K562 (cell line): ENCODE results near the gene SERPINA1. TPM values are rescaled to one million over a fixed set of nuclear protein-coding genes. Genes with fewer than 3 reads are reported as not detected.

ENCODE experiments used
- FOXP1 ChIP-seq: sonication (generic); formaldehyde crosslinking; IDR thresholded peaks from 2 replicates; pipeline ENCODE4 v1.8.0; 2022; ENCODE audit warnings: mild to moderate bottlenecking, missing genetic modification reagents
- POLR2A ChIP-seq: fragments of 450-650 bp; conservative IDR thresholded peaks from 2 replicates; pipeline ENCODE4 v1.6.1; 2016
- STAT5A ChIP-seq: IDR thresholded peaks from 2 replicates; pipeline ENCODE4 v1.6.1; 2012; ENCODE audit warnings: low read length, inconsistent platforms, borderline replicate concordance
- TOE1 ChIP-seq, 2 experiments: fragments of 450-650 bp in 1 of 2; sonication (generic) in 1 of 2; formaldehyde crosslinking in 1 of 2; IDR thresholded peaks; 2 replicates each; pipeline versions ENCODE4 v1.7.1 to v1.8.0; 2016 to 2022; ENCODE audit warnings: borderline replicate concordance in 2 of 2, mild to moderate bottlenecking in 2 of 2, antibody characterized with exemption in 1 of 2, inconsistent platforms in 1 of 2, low read depth in 1 of 2, missing genetic modification reagents in 1 of 2, moderate library complexity in 1 of 2
- polyA plus RNA-seq, 8 experiments: library from polyadenylated mRNA; depleted of rRNA in 4 of 8; stranded (reverse) in 5 of 8; unstranded in 3 of 8; fragments of >200 nt; fragmentation: Nextera tagmentation in 2 of 8; fragmentation: Illumina TruSeq in 1 of 8; extraction: Ambion mirVana in 2 of 8; extraction: Trizol in 1 of 8; gene quantifications; 2 replicates each; pipeline versions ENCODE4 v1.2.1 to v1.2.3, GENCODE V29; 2011 to 2014; ENCODE audit warnings: inconsistent platforms in 1 of 8, missing spikeins in 1 of 8
- total RNA-seq, 7 experiments: library from RNA; depleted of rRNA in 6 of 7; stranded (reverse); fragments of >200 nt in 6 of 7; fragmentation: Illumina TruSeq in 2 of 7; extraction: Trizol in 2 of 7; gene quantifications; 2 replicates each; pipeline versions ENCODE4 v1.2.1 to v1.2.3, GENCODE V29; 2011 to 2021; ENCODE audit warnings: low replicate concordance in 1 of 7
- TF ChIP-seq, protein P1 (sequence below), 2 experiments: fragments of 450-650 bp; formaldehyde crosslinking in 1 of 2; IDR thresholded peaks; 2 replicates each; pipeline versions ENCODE4 v1.4.0 to v1.6.1; 2014 to 2020; ENCODE audit warnings: mild to moderate bottlenecking in 2 of 2, borderline replicate concordance in 1 of 2, low read depth in 1 of 2
- TF ChIP-seq, protein P2 (sequence below): fragments of 250-450 bp; sonication (Bioruptor Pico); IDR thresholded peaks from 2 replicates; pipeline ENCODE4 v1.4.0; 2020
- TF ChIP-seq, protein P3 (sequence below): fragments of 150-350 bp; IDR thresholded peaks from 2 replicates; pipeline ENCODE4 v1.6.1; 2014; ENCODE audit warnings: low read depth, mild to moderate bottlenecking, low read length, borderline replicate concordance

The SERPINA1 gene
- total and polyA plus RNA-seq, 9 of the 15 experiments (the other 6 are each of a cell fraction or from before 2014, with no cell fraction given): 4.1 TPM; not detected in 8

DNA sequence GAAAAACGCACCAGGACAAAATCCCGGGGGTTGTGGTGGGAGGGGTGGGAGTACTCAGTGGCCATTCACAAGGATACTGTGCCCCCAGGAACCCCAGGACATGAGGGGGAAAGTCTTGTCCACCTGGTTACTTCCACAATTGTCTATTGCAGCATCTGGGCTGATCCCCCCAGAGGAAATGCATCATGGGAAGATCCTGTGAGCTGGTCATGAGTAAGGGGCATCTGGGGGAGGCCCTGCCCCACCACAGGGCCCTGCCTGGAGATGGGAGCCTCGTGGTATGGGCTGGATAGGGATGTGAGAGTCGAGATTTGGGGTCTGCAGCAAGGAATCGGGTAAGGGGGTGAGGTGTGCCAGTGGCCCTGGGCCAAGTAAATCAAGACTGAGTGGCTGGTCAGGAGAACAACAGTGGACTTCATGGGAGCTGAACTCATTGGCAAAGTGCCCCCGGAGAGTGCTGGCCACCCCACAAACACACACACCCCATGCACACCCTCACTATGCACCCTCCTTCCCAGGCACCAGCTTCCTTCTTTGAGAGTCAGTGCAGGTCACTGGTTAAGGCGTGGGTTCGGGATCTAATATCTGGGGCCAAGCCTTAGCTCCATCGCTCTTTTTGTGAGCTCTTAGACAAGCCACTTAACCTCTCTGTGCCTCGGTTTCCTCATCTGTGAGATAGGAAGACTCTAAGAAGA lies 3.0 kb upstream of the SERPINA1 start (continued):
- TF ChIP-seq, protein P1, sequence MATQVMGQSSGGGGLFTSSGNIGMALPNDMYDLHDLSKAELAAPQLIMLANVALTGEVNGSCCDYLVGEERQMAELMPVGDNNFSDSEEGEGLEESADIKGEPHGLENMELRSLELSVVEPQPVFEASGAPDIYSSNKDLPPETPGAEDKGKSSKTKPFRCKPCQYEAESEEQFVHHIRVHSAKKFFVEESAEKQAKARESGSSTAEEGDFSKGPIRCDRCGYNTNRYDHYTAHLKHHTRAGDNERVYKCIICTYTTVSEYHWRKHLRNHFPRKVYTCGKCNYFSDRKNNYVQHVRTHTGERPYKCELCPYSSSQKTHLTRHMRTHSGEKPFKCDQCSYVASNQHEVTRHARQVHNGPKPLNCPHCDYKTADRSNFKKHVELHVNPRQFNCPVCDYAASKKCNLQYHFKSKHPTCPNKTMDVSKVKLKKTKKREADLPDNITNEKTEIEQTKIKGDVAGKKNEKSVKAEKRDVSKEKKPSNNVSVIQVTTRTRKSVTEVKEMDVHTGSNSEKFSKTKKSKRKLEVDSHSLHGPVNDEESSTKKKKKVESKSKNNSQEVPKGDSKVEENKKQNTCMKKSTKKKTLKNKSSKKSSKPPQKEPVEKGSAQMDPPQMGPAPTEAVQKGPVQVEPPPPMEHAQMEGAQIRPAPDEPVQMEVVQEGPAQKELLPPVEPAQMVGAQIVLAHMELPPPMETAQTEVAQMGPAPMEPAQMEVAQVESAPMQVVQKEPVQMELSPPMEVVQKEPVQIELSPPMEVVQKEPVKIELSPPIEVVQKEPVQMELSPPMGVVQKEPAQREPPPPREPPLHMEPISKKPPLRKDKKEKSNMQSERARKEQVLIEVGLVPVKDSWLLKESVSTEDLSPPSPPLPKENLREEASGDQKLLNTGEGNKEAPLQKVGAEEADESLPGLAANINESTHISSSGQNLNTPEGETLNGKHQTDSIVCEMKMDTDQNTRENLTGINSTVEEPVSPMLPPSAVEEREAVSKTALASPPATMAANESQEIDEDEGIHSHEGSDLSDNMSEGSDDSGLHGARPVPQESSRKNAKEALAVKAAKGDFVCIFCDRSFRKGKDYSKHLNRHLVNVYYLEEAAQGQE (IDR thresholded peaks at IDR 0.05; ENCODE audit: borderline replicate concordance): no peak
- TF ChIP-seq, protein P1 (CRISPR knock-in tag; IDR thresholded peaks at IDR 0.05; ENCODE audit: low read depth): no peak
- TF ChIP-seq TOE1 (IDR thresholded peaks at IDR 0.05; ENCODE audit: borderline replicate concordance) (no peak), TOE1 (CRISPR knock-in tag; IDR thresholded peaks at IDR 0.05; ENCODE audit: borderline replicate concordance, low read depth) (no peak), POLR2A (no peak), STAT5A (no peak), FOXP1 (no peak)
- TF ChIP-seq, protein P2, sequence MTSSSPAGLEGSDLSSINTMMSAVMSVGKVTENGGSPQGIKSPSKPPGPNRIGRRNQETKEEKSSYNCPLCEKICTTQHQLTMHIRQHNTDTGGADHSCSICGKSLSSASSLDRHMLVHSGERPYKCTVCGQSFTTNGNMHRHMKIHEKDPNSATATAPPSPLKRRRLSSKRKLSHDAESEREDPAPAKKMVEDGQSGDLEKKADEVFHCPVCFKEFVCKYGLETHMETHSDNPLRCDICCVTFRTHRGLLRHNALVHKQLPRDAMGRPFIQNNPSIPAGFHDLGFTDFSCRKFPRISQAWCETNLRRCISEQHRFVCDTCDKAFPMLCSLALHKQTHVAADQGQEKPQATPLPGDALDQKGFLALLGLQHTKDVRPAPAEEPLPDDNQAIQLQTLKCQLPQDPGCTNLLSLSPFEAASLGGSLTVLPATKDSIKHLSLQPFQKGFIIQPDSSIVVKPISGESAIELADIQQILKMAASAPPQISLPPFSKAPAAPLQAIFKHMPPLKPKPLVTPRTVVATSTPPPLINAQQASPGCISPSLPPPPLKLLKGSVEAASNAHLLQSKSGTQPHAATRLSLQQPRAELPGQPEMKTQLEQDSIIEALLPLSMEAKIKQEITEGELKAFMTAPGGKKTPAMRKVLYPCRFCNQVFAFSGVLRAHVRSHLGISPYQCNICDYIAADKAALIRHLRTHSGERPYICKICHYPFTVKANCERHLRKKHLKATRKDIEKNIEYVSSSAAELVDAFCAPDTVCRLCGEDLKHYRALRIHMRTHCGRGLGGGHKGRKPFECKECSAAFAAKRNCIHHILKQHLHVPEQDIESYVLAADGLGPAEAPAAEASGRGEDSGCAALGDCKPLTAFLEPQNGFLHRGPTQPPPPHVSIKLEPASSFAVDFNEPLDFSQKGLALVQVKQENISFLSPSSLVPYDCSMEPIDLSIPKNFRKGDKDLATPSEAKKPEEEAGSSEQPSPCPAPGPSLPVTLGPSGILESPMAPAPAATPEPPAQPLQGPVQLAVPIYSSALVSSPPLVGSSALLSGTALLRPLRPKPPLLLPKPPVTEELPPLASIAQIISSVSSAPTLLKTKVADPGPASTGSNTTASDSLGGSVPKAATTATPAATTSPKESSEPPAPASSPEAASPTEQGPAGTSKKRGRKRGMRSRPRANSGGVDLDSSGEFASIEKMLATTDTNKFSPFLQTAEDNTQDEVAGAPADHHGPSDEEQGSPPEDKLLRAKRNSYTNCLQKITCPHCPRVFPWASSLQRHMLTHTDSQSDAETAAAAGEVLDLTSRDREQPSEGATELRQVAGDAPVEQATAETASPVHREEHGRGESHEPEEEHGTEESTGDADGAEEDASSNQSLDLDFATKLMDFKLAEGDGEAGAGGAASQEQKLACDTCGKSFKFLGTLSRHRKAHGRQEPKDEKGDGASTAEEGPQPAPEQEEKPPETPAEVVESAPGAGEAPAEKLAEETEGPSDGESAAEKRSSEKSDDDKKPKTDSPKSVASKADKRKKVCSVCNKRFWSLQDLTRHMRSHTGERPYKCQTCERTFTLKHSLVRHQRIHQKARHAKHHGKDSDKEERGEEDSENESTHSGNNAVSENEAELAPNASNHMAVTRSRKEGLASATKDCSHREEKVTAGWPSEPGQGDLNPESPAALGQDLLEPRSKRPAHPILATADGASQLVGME (CRISPR knock-in tag): no peak
- TF ChIP-seq, protein P3, sequence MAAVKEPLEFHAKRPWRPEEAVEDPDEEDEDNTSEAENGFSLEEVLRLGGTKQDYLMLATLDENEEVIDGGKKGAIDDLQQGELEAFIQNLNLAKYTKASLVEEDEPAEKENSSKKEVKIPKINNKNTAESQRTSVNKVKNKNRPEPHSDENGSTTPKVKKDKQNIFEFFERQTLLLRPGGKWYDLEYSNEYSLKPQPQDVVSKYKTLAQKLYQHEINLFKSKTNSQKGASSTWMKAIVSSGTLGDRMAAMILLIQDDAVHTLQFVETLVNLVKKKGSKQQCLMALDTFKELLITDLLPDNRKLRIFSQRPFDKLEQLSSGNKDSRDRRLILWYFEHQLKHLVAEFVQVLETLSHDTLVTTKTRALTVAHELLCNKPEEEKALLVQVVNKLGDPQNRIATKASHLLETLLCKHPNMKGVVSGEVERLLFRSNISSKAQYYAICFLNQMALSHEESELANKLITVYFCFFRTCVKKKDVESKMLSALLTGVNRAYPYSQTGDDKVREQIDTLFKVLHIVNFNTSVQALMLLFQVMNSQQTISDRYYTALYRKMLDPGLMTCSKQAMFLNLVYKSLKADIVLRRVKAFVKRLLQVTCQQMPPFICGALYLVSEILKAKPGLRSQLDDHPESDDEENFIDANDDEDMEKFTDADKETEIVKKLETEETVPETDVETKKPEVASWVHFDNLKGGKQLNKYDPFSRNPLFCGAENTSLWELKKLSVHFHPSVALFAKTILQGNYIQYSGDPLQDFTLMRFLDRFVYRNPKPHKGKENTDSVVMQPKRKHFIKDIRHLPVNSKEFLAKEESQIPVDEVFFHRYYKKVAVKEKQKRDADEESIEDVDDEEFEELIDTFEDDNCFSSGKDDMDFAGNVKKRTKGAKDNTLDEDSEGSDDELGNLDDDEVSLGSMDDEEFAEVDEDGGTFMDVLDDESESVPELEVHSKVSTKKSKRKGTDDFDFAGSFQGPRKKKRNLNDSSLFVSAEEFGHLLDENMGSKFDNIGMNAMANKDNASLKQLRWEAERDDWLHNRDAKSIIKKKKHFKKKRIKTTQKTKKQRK: no peak
